Left hindlimb (tissue), 1 donor: ENCODE measurements around the gene TXNDC16.
A peak's percentile ranks its signal among the peaks of the same experiment; 100 is the strongest.
"Not testable (repeated sequence)": the region's sequence is repeated elsewhere in the genome, so short reads cannot be mapped to it uniquely, and the experiment has no call there.

Source experiments
- DNase-seq: peaks from one replicate; pipeline ENCODE4 v3.0.0-alpha.2; 2018

Gene TXNDC16, protein sequence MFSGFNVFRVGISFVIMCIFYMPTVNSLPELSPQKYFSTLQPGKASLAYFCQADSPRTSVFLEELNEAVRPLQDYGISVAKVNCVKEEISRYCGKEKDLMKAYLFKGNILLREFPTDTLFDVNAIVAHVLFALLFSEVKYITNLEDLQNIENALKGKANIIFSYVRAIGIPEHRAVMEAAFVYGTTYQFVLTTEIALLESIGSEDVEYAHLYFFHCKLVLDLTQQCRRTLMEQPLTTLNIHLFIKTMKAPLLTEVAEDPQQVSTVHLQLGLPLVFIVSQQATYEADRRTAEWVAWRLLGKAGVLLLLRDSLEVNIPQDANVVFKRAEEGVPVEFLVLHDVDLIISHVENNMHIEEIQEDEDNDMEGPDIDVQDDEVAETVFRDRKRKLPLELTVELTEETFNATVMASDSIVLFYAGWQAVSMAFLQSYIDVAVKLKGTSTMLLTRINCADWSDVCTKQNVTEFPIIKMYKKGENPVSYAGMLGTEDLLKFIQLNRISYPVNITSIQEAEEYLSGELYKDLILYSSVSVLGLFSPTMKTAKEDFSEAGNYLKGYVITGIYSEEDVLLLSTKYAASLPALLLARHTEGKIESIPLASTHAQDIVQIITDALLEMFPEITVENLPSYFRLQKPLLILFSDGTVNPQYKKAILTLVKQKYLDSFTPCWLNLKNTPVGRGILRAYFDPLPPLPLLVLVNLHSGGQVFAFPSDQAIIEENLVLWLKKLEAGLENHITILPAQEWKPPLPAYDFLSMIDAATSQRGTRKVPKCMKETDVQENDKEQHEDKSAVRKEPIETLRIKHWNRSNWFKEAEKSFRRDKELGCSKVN

DNA sequence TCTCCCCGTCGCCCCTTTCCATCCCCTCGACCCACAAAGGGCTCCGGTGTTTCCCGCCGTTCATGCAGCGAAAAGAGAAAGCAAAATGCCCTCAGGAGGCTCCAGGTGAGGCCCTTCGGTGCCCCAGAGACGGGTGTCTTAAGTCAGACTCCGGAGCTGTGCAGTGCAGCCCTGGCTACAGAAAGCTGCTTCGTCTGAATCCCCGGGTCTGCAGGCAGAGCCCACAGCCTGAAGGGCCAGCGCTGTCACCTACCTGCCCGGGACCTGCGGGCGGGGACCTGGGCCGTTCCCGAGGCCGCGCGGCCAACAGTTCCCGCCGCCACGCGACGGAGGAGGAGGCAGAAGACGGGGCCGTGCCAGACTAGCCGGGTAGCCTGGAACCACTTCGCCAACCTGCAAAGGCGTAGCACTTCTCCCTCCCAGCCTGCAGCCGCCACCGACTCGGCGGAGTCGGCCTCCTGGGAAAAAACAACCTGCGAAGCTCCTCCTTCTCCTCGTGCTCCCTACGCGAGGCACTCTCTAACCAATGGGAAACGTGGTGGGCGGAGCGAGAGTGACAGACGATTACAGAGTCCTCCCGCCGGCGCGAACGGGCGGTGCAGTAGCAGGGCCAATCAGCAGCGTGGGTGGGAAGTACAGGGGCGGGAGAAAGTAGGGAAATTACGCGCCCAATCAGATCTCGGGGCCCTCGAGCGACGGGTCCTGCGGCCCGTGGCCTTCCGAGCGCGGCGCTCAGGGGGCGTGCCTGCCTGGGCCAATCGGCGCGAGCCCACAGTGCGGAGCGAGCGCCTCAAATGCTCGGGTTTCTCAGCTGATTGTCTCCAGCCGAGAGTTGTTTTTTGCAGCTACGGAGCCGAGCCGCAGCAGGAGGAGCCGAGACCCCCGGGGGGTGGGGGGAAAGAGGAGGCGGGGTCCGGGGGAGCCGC lies at the start of gene TXNDC16, which contains the start of gene GPR137C:
Gene TXNDC16, minus strand, starts transcription at position 443 of the 926 bp plus-strand sequence. CDS start 8,948 bp downstream, outside the sequence.
Gene GPR137C, plus strand, starts transcription at position 774 of the 926 bp plus-strand sequence. CDS start 312 bp downstream, outside the sequence.
- peak; percentile 99 for DNase-seq

DNA sequence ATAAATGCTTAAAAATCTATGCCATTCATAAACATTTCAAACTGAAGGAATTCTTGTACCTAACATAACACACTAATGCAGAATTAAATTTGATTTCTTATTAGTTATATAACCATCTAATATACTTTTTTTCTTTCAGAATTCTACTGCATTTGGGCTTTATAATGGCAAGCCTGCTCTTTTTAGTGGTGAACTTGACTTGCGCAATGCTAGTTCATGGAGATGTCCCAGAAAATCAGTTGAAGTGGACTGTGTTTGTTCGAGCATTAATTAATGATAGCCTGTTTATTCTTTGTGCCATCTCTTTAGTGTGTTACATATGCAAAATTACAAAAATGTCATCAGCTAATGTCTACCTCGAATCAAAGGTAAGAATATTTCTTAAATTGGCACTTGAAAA lies 47.7 kb upstream of the TXNDC16 start:
- no peak for DNase-seq

DNA sequence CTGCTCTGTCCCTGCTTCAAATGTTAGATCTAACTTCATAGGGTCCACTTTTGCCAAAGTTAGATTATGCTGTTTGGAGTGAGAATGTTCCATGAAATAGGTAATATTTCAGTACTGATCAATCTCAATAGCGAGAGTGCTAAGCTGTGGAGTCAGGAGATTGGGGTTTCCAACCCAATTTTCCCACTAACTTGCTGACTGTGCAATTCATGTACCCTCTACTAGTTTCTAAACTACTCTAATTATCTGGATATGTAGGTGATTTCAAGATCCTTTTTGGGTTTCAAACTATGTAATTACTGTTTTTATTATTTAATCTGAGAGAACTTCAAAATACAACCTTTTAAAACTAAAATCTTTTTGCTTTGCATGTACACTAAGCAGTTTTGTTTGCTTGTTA lies 46.3 kb upstream of the TXNDC16 start:
- no peak for DNase-seq

DNA sequence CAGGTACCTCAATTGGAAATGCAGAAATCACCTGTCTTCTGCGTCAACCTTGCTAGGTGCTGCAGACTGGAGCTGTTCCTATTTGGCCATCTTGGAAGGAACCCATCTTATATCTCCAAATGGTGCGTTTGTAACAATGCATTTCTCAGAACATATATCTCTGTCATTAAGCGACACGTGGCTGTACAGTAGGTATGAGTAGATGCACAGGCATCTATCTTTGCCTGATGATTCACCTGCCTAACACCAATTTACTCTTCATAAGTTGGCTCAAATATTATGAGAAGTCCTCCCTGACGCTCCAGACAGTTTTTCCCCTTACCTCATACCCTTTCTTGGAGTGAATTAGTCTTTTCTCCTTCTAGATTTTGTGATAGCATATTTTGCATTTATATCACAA lies 44.6 kb upstream of the TXNDC16 start:
- DNase-seq, result no peak

DNA sequence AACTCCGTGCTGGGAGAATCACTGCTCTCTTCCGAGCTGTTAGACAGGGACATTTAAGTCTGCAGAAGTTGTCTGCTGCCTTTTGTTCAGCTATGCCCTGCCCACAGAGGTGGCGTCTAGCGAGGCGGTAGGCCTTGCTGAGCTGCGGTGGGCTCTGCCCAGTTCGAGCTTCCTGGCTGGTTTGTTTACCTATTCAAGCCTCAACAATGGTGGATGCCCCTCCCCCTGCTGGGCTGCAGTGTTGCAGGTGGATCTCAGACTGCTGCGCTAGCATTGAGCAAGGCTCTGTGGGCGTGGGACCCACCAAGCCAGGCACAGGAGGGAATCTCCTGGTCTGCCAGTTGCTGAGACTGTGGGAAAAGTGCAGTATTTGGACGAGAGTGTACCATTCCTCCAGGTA lies 44.0 kb upstream of the TXNDC16 start:
- DNase-seq, result peak; percentile 17

DNA sequence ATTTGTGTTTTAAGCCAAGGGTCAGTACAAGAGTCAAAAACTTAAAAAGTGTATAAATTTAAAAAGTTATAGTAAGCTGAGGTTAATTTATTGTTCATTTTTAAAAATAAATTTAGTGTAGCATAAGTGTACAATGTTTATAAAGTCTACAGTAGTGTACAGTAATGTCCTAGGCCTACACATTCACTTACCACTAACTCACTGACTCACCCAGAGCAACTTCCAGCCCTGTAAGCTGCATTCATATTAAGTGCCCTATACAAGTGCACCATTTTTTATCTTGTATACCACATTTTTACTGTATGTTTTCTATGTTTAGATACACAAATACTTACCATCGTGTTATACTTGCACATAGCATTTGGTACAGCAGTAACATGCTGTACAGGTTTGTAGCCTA lies 38.0 kb upstream of the TXNDC16 start:
- no peak for DNase-seq

DNA sequence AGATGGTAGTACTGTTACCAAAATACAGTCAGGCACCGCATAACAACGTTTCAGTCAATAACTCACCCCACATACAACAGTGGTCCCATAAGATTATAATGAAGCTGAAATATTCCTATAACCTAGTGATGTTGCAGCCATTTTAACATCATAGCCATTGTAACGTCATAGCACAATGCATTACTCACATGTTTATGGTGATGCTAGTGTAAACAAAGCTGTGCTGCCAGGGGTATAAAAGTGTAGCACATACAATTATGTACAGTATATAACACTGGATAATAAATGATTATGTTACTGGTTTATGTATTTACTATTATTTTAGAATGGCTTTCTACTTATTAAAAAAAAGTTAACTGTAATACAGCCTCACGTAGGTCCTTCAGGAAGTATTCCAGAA lies 37.3 kb upstream of the TXNDC16 start:
- no peak for DNase-seq

DNA sequence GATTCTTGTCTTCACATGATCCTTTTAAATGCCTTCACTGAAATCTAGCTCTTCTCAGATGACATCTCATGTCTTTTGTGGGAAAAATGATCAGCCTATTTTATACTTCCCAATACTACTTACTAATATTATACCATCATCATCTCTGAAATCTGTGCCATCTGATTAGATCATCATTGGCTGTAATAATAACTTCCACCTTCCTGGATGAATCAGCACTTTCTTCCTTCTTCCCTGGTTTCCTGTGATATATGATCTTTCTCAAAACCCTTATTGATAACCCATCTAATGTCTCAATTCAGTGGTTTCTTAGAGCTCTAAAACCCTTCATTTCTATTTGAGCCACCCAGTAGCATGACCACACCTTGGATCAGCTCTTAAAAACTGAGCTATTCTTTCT lies 31.2 kb upstream of the TXNDC16 start:
- no peak for DNase-seq

DNA sequence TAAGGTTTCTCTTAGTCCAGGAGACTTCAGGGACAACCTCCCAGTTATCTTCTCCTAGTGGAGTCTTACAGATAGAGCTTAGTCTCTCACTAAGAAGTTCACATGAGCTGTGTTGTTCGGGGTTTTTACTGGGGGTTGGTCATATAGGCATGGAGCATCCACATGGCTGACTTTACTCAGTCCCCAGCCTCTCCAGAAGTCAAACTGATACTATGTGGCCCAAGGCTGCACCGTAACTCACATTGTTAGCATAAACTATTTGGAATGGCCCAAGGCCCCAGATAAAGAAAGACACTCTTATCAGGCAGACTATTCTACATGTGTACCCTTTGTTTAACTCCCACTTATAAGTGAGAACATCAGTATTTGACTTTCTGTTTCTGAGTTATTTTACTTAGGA lies 23.6 kb upstream of the TXNDC16 start:
- DNase-seq, result no peak

DNA sequence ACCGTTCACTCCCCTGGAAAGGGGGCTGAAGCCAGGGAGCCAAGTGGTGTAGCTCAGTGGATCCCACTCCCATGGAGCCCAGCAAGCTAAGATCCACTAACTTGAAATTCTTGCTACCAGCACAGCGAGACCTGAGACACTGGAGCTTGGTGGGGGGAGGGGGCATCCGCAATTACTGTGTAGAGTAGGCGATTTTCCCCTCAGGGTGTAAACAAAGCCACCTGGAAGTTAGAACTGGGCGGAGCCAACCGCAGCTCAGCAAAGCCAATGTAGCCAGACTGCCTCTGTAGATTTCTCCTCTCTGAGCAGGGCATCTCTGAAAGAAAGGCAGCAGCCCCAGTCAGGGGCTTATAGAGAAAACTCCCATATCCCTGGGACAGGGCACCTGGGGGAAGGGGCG lies 16.1 kb upstream of the TXNDC16 start:
- not testable (repeated sequence) for DNase-seq

DNA sequence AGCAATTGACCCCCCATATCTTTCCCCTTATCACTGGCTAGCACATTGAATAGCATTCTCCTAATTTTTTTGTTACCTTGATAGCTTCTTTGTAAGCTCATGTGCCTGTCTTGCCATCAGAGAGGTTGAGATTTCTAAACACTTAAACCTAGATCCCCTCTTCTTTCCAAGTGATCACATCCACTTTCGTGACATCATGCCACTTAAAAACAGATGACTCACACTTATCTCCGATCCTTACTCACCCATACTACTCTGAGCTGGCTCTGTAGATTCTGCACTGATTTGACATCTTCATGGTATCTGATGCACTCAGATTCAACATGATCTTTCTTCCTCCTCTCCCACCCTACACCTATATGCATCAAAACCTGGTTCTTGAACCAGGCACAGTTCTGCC lies 10.8 kb upstream of the TXNDC16 start:
- DNase-seq, result no peak

DNA sequence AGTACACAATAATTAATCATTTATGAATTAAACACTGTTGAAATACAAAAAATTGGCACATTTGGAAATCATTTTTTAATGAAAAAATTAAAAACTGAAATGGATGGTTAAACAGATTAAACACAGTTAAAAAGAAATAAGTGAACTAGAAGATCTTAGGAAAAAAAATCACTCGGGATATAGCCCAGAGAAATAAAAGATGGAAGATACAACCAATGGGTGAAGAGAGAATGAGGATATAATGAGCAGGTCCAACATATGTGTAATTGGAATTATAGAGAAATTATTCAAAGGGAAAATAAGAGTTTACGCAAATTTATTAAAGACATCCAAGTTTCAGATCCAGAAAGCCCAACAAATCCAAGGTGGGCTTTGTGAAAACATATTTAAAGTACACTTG lies 6.4 kb upstream of the TXNDC16 start:
- DNase-seq, result no peak

DNA sequence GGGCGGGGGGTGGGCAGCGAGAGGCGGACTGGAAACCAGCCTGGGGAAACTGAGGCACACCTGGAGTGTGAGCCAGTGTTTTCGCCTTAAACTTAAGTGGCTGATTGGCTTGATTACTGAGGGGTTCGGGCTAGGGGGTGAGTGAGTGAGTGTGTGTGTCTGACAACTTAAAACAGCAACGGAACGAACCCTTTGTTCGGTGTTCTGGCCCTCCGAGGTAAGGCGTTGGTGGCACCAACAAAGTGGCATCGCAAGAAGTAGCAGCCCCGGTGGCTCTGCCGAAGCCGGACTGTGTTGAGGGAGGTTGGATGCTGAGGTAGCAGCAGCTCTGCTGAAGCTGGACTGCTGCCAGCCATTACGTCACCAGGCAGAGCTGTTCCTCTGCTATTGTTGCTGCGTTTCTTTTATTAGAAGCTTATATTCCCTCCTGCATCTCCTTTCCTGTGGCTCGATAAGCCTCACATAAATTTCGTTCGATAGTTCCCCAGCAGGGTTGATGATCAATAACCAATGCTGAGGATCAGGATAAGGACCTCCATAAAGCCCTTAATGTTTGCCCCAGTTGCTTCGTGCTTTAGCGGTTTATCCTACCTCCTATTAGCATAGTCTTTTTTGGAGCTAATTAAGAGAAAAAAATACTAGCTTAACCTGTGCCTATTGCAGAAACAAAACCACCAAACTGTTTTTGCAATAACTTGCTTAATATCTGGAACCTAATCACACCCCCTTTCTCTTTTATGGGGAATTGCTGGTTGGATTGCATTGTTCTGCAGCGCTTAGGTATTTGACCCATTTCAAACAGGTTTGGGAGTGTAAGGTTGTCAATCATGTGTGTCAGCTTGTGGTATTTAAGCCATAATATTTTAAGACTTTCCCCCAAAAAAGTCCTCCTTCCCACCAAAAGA lies 1.6 kb upstream of the TXNDC16 start:
- DNase-seq, result peak; percentile 87

DNA sequence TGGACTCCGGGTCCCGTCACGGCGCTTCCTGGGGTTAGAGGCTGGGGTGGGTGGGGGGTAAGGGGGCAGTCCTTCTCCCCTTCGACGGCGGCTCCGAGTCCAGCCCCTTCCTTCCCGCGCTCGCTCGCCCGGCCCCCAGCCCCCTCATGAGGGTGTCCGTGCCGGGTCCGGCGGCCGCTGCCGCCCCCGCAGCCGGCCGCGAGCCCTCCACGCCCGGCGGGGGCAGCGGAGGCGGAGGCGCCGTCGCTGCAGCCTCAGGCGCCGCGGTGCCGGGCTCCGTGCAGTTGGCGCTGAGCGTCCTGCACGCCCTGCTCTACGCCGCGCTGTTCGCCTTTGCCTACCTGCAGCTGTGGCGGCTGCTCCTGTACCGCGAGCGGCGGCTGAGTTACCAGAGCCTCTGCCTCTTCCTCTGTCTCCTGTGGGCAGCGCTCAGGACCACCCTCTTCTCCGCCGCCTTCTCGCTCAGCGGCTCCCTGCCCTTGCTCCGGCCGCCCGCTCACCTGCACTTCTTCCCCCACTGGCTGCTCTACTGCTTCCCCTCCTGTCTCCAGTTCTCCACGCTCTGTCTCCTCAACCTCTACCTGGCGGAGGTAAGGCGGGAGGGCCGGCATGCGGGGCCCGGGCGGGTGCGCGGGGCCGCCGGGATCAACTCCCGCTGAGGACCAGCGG lies 831 bp upstream of the TXNDC16 start:
- peak; percentile 51 for DNase-seq

DNA sequence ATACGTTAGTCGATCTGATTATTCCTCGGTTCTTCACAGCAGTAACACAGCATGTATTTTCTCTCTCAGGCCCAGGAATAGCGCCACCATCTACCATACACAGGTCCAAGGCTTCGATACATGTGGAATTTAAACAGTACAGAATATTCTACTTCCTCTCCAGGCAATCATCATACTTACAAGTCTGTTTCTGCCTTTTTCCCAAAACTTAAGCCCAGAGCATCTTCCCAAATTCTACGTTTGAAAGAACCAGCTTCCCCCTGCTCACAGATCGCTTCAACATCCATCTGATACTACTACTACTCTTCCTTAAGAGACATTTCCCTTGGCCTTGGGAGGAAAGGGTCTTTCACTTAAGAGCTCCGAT lies 626 bp downstream of the TXNDC16 start:
- no peak for DNase-seq

DNA sequence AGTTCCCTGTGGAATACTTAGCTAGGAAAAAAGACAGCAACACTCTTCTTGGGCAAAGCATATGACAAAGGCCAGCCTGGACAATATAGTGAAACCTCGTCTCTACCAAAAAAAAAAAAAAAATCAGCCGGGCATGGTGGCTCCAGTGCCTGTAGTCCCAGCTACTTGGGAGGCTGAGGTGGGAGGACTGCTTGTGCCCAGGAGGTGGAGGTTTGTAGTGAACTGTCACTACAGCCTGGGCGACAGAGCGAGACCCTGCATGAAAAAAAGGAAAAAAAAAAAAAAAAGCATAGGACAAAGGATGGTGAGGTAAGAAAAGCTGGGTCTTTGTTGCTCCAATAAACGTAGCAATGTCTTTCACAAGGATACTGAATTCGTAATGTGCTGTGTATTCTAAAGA lies 1.1 kb downstream of the TXNDC16 start:
- DNase-seq, result no peak

DNA sequence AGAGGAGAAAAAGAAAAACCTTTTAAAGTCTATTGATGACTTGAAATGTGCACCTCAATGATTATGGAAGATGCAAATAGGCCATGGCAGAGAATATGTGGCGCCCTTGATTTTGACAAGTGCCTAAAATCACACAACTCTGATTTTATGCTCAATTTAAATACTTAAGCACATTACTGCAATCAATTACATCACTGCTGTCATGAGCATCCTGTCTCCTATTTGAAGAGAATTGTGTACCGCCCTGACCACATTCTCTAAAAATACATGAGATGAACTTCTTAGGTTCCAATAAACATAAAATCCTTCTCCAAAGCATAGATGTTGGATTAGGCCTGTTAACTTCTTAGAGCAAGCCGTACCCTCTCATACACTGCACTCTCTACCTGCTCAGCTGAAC lies 1.6 kb downstream of the TXNDC16 start:
- no peak for DNase-seq

DNA sequence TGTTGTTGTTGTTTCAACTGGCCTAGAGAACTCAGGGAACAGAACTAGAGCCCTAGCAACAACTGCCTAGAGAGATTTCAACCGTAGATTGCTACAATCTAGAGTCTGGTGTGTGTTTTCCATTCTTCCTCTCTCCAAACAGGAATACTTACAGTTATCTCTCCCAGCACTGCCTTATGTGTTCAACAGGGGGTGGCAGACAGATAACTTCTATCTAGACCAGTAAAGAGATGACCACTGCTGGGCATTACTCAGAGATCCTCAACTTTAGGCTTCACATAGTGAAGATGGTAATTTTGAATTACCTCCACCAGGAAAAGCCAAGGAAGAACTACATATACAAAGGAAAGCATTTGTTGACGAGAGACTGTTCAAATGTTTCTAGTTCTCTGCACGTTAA lies 4.8 kb downstream of the TXNDC16 start:
- no peak for DNase-seq

DNA sequence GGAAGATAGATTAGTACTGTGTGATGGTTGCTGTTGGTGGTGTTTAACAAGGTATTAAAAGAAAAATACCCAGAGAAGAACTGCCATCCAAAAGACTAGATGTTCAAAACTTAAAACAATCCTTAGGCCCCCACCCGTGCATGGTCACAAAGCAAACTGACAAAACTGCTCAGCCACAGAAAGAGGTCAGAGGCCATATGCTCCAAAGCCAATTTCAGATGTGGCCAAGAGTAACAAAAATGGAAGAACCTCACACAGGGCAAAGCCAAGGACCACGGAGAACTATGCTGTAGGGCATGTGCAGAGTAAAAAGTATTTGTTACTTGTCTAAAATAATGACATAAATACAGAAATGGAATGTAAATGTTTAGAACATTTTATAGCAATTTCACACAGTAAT lies 5.3 kb downstream of the TXNDC16 start:
- DNase-seq, result no peak

DNA sequence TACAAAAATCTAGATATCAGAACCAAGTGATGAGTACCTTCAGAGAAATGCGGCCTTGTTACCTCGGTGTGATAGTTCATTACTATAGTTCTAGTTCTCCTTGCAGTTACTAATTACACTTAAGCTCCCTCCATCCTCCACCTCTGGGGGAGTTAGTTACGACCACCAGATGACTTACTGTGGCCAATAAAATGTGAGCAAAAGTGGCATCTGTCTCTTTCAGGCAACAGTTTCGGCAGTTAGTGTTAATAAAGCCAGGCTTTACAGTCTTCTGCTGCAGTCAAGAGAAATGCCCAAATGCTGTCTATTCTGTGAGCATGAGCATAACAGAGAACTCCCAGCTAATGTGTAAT lies 6.0 kb downstream of the TXNDC16 start:
- DNase-seq, result no peak

DNA sequence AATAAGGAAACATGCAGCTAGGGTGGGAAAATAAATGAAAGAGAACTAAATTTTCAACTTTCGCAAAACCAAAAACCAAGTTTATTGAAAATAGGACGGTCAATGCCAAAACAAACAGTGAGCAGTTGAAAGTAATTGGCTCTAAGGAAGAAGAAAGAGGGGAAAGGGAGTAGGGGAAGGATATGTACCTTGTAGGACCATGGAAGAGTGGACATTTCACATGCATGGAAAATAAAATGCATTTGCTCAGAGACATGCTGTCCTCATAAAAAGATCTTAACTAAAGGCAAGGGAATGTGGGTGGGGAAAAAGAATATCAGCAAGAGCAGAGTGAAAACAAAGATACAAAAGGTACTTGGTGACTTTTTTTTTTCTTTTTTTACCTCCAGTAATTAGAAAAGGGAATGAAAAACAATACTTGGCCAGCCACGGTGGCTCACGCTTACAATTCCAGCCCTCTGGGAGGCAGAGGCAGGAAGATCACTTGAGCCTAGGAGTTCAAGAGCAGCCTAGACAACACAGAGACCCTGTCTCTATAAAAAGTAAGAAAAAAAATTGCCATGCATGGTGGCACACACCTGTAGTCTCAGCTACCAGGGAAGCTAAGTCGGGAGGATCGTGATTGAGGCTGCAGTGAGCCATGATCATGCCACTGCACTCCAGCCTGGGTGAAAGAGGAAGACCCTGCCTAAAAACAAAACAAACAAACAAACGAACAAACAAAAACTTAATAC lies 6.6 kb downstream of the TXNDC16 start:
- DNase-seq, result no peak
